ENCODE measurements around the gene MEAK7.

Gene MEAK7

DNA sequence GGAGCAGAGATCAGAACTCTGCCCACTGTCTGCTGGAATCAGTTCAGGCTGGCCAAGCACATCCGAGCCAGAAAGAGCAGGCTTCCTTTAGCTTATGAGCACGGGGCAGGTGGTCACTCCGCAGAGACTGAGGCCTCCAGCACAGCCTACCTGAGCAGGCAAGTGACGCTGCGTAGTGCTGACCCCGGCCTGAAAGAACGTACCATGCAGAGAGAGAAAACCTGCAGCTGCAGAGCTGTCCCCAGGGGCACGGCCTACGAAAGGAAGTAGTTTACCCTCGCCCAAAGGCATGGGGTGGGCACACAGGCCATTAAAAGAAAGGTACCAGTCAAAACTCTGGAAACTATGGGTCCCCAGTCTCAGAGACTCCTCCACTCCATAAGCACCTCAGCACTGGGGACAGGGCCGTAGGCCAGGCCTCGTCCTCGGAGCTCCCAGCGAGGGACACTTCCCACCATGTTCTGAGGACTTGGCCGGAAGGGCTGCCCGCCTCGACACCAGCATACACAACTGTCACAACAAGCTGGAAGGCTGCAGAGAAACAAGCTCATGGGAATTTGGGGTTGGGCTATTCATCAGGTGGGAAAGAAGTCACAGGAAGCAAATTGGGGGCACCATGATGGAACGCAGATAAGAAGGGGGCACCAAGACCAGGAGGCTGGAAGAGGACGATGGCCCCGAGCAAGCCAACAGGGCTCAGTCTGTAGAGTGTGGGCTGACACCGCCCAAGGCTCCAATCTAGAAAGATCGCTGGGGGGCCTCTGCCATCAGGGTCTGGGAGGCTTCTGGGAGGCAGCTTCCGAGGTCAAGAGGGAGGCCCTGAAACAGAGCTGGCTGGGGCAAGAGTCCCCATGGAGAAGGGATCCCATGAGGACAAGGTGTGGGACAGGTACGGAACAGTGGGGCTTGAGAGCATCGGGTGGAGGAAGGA lies 21.2 kb downstream of the MEAK7 start:
- TF ChIP-seq, protein P1, sequence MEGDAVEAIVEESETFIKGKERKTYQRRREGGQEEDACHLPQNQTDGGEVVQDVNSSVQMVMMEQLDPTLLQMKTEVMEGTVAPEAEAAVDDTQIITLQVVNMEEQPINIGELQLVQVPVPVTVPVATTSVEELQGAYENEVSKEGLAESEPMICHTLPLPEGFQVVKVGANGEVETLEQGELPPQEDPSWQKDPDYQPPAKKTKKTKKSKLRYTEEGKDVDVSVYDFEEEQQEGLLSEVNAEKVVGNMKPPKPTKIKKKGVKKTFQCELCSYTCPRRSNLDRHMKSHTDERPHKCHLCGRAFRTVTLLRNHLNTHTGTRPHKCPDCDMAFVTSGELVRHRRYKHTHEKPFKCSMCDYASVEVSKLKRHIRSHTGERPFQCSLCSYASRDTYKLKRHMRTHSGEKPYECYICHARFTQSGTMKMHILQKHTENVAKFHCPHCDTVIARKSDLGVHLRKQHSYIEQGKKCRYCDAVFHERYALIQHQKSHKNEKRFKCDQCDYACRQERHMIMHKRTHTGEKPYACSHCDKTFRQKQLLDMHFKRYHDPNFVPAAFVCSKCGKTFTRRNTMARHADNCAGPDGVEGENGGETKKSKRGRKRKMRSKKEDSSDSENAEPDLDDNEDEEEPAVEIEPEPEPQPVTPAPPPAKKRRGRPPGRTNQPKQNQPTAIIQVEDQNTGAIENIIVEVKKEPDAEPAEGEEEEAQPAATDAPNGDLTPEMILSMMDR (IDR thresholded peaks at IDR 0.05; ENCODE audit: insufficient read depth, low read depth, low read length, missing control alignments), result no peak
- no peak overlapping the region for H3K4me3 ChIP-seq (ENCODE audit: low read length)
- no peak for DNase-seq (ENCODE audit: low read depth)

DNA sequence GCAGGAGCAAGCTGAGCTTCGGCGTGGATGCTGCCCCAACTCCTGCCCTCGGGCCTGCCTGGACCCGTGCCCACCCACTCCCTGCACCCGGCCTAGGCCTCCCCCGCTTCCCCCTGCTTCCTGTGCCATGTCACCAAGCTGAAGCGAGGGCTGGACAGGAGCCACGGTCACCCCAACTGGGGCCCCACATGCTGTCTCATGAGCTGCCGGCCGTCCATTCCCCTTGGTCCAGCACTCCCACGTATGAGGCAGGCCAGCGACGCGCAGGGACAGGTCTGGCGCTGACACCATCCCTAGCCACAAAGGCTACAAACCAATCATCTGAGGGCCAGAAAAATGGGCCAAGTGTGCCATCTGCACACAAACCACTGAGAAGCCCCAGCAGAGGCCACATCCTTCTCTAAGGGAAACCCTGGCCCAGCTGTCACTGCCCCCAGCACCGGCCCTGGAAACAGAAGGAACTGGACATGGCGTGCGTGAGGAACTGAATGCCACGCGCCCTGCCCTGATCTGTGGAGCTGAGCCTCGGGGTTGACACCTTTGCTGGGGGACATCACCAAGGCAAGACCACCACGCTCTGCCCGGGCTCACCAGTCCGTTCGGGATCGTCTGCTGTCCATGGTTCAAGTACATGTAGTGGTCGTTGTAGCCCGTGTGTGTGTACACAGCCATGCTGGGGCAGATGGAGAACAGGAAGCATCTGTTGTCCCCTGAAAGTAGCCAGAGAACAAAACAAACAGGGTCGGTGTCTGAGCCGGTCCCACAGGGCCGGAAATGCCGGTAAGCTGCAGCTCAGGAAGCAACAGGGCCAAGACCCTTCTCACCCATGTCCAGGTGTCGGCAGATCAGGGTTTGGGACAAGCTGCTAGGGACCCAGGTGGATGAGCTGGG lies 22.2 kb downstream of the MEAK7 start:
- TF ChIP-seq, protein P1 (IDR thresholded peaks at IDR 0.05; ENCODE audit: insufficient read depth, low read depth, low read length, missing control alignments), result no peak
- no peak overlapping the region for H3K4me3 ChIP-seq (ENCODE audit: low read length)
- peak; percentile 35 for DNase-seq (ENCODE audit: low read depth)

DNA sequence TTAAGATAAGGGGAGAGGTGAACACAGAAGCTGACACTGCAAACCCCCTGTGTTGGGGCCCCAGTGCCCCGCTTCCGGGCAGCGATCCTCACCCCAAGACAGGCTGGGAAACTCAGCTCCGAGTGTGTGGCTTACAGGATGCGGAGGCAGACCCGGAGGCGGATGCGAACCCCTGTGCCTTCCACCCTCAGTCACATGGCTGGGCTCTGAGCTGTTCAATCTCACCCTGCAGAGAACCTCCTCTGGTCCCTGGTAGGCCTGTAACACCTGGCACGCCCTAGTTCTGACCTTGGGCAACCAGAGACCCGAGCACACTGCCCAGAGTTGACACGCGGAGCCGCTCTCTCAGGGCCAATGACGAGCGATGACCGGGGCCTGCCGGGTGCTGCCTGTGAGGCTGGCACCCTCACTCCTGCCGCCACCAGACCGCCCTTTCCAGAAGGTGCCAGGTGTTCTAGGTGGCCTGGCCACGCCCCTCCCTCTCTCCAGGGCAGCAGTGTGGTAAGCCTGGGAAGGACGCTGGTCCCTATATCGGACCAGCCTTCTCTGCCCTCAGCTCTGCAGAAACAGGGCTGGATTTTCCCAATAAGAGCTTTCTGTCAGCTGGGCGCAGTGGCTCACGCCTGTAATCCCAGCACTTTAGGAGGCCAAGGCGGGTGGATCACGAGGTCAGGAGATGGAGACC lies 23.3 kb downstream of the MEAK7 start:
- DNase-seq (ENCODE audit: low read depth), result no peak
- H3K4me3 ChIP-seq (ENCODE audit: low read length), result no peak overlapping the region
- TF ChIP-seq, protein P1 (IDR thresholded peaks at IDR 0.05; ENCODE audit: insufficient read depth, low read depth, low read length, missing control alignments), result no peak

DNA sequence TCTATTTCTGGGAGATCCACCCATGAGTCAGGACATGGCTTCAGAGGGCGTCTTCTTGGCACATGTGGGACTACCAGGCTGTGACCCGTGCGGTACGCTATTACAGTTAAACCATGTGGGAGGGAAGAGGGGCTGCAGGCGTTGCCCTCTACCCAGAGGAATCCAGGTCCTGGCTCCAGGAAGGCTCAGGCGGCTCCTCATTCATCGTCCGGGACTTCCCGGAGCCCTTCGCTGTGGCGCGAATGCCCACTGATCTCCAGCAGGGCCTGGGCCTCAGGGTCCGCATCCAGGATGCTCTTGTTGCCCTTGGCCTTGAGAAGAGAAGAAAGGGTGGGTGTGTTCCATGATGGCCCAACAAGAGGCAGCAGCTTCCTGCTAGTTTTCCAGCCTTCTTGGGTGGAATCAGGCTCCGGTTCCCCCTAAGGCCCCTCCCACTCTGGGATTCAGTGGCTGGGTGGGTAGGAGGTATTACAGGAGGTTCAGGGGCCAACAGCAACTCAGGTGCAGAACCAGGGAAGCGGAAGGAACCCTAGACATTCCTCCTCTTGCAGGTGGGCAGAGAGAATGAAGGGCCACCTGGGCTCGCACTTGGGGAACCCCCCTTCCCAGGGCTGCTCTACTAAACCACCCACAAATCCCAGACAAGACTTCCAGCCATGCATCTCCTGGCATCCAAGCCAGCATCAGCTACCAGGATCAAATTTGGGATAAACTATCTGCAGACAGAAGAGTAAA lies 24.6 kb downstream of the MEAK7 start:
- TF ChIP-seq, protein P1 (IDR thresholded peaks at IDR 0.05; ENCODE audit: insufficient read depth, low read depth, low read length, missing control alignments), result no peak
- no peak overlapping the region for H3K4me3 ChIP-seq (ENCODE audit: low read length)
- no peak for DNase-seq (ENCODE audit: low read depth)

DNA sequence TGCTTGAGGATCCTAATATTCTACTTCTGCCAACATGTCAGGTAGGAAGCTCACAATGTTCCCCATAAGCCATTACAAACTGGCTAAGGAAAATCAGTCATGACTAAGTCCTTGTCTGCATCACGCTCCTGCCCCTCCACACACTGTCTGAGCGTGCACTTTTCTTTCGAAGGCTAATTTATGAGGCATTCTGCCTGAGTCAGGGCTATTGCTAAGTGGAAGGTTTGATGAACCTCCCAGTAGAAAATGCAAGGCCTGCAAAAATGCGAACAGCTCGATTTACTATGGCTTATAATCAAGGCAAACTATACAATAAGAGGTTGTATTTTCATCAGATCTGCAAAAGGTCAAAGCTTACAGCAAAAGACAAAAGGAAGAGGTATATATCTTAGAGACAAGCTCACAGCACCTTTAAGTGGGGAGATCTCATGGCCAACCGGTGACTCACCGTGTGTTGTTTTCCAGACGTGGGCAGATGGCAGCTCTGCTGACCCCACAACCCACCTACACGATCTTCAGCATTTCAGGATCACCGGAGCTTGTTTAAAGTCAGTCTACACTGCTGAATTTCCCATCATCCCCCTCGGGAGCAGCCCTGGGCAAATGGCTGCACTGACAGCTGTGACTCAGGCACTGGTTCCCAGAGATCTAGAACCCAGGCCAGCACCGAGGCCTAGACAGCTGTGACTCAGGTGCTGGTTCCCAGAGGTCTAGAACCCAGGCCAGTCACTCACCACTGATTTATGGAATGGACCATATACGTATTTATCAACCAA lies 26.1 kb downstream of the MEAK7 start:
- TF ChIP-seq, protein P1 (IDR thresholded peaks at IDR 0.05; ENCODE audit: insufficient read depth, low read depth, low read length, missing control alignments), result no peak
- peak; percentile 62 for DNase-seq (ENCODE audit: low read depth)
- H3K4me3 ChIP-seq (ENCODE audit: low read length), result no peak overlapping the region
